ENCODE measurements around the gene PRSS23. TPM values are rescaled to one million over a fixed set of nuclear protein-coding genes. Genes with fewer than 3 reads are reported as not detected.

Gene PRSS23
- total RNA-seq, 2 donors from 2014 or later, result 2.4 to 3.3 TPM

DNA sequence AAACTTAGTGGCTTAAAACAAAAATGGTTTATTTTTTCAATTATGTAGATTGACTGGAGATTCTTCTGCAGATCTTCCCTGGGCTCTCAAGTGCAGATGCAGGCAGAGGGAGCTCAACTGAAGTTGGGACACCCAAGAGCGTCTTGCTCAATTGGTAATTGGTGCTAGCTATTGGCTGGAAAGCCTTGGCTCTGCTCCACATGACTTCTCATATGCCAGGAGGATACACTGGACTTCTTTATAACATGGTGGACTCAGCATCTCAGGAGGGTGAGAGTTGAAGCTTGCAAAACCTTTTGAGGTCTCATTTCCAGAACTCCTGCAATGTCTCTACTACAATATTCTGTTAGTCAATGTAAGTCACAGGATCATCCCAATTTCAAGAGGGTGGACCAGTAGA, 42.2 kb upstream of the PRSS23 start:
- WGBS, 2 experiments (ENCODE audit: insufficient coverage in 1 of 2, insufficient read length in 1 of 2), result 96 to 100% methylated on average over 1 of the region's 1 CpG
- Histone ChIP-seq H3K27me3 (ENCODE audit: control insufficient read depth, insufficient read depth, low read length, poor library complexity, severe bottlenecking) (peaks cover 19% of the 10 kb centered on the region), H3K9me3 (ENCODE audit: control insufficient read depth, low read length) (peaks cover 10% of the 10 kb centered on the region), H3K9ac (ENCODE audit: extremely low read depth, low read length, poor library complexity, severe bottlenecking) (no peak overlapping the region), H3K27ac (ENCODE audit: low read depth, low read length) (no peak overlapping the region), H3K36me3 (ENCODE audit: control insufficient read depth, insufficient read depth, low read length) (no peaks in the 10 kb centered on the region), H3K4me1 (ENCODE audit: control insufficient read depth, insufficient read depth, low read length) (no peaks in the 10 kb centered on the region), H3K4me3 (ENCODE audit: low read length) (no peak overlapping the region)
- Mint-ChIP-seq H3K4me1 (no peaks in the 10 kb centered on the region), H3K4me3 (no peak overlapping the region), H3K36me3 (ENCODE audit: low read depth) (no peaks in the 10 kb centered on the region), H3K27me3 (ENCODE audit: insufficient read depth) (peaks cover 29% of the 10 kb centered on the region), H3K27ac (no peak overlapping the region), H3K9me3 (peaks cover 8% of the 10 kb centered on the region)
- no peak for DNase-seq
- TF ChIP-seq, protein P1, sequence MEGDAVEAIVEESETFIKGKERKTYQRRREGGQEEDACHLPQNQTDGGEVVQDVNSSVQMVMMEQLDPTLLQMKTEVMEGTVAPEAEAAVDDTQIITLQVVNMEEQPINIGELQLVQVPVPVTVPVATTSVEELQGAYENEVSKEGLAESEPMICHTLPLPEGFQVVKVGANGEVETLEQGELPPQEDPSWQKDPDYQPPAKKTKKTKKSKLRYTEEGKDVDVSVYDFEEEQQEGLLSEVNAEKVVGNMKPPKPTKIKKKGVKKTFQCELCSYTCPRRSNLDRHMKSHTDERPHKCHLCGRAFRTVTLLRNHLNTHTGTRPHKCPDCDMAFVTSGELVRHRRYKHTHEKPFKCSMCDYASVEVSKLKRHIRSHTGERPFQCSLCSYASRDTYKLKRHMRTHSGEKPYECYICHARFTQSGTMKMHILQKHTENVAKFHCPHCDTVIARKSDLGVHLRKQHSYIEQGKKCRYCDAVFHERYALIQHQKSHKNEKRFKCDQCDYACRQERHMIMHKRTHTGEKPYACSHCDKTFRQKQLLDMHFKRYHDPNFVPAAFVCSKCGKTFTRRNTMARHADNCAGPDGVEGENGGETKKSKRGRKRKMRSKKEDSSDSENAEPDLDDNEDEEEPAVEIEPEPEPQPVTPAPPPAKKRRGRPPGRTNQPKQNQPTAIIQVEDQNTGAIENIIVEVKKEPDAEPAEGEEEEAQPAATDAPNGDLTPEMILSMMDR (conservative IDR thresholded peaks at IDR 0.05), result no peak

DNA sequence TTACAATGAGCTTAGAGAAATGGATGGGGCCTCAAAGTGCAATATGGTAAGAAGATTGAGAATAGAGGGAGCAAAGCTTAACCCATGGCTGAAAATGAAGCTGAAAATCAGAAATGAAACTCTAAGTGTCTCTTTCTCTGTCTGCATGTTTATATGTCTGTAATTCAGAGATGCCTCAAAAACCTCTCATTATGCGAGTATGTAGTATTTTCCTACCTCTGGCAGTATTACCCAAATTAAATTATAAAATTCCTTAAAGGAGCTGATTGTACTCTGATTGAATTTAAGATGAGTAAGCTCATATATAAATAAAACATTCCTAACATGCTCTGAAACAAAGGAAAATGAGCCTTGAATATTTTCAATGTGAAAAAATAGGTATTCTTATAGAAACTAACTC, 39.8 kb upstream of the PRSS23 start:
- TF ChIP-seq, protein P1 (conservative IDR thresholded peaks at IDR 0.05), result no peak
- no peak overlapping the region for H3K4me3 Mint-ChIP-seq
- H3K4me1 Mint-ChIP-seq, result no peaks in the 10 kb centered on the region
- Histone ChIP-seq H3K4me3 (ENCODE audit: low read length) (no peak overlapping the region), H3K4me1 (ENCODE audit: control insufficient read depth, insufficient read depth, low read length) (no peaks in the 10 kb centered on the region), H3K36me3 (ENCODE audit: control insufficient read depth, insufficient read depth, low read length) (no peaks in the 10 kb centered on the region), H3K9me3 (ENCODE audit: control insufficient read depth, low read length) (peaks cover 10% of the 10 kb centered on the region), H3K27me3 (ENCODE audit: control insufficient read depth, insufficient read depth, low read length, poor library complexity, severe bottlenecking) (peaks cover 6% of the 10 kb centered on the region), H3K27ac (ENCODE audit: low read depth, low read length) (no peak overlapping the region), H3K9ac (ENCODE audit: extremely low read depth, low read length, poor library complexity, severe bottlenecking) (no peak overlapping the region)
- H3K9me3 Mint-ChIP-seq, result peaks cover 8% of the 10 kb centered on the region
- H3K27me3 Mint-ChIP-seq (ENCODE audit: insufficient read depth), result peaks cover 40% of the 10 kb centered on the region
- WGBS, 2 experiments (ENCODE audit: insufficient coverage in 1 of 2, insufficient read length in 1 of 2), result 90% methylated on average over 1 of the region's 1 CpG; no CpG with 5 or more reads in 1 of the 2 experiments
- no peaks in the 10 kb centered on the region for H3K36me3 Mint-ChIP-seq (ENCODE audit: low read depth)
- H3K27ac Mint-ChIP-seq, result no peak overlapping the region
- no peak for DNase-seq

DNA sequence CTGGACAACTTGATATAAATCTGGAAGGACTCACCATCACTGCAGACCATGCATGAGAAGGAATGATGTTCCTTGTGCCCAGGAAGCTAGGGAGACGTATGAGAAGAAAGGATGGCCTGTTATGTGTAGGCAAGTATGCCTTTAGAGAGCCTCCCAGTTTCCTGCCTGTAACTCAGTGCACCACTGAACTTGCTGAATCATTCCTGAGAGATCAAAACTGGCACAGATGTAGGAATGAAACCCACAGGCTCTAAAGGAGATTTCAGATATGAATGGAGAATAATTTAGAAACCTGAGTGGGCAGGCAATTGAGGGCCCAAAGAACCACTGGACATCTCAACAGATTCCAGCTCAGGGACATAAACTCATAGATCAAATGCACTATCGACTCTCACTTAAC, 38.4 kb upstream of the PRSS23 start:
- H3K27me3 Mint-ChIP-seq (ENCODE audit: insufficient read depth), result peaks cover 40% of the 10 kb centered on the region
- TF ChIP-seq, protein P1 (conservative IDR thresholded peaks at IDR 0.05), result no peak
- peaks cover 6% of the 10 kb centered on the region for H3K27me3 ChIP-seq (ENCODE audit: control insufficient read depth, insufficient read depth, low read length, poor library complexity, severe bottlenecking)
- H3K27ac ChIP-seq (ENCODE audit: low read depth, low read length), result no peak overlapping the region
- WGBS, 2 experiments (ENCODE audit: insufficient coverage in 1 of 2, insufficient read length in 1 of 2), result 95 to 100% methylated on average over 1 to 2 of the region's 2 CpGs
- no peak overlapping the region for H3K4me3 Mint-ChIP-seq
- no peaks in the 10 kb centered on the region for H3K36me3 ChIP-seq (ENCODE audit: control insufficient read depth, insufficient read depth, low read length)
- no peak overlapping the region for H3K27ac Mint-ChIP-seq
- H3K9me3 Mint-ChIP-seq, result peaks cover 8% of the 10 kb centered on the region
- peaks cover 10% of the 10 kb centered on the region for H3K9me3 ChIP-seq (ENCODE audit: control insufficient read depth, low read length)
- H3K9ac ChIP-seq (ENCODE audit: extremely low read depth, low read length, poor library complexity, severe bottlenecking), result no peak overlapping the region
- no peaks in the 10 kb centered on the region for H3K36me3 Mint-ChIP-seq (ENCODE audit: low read depth)
- no peak overlapping the region for H3K4me3 ChIP-seq (ENCODE audit: low read length)
- DNase-seq, result no peak
- no peaks in the 10 kb centered on the region for H3K4me1 Mint-ChIP-seq
- no peaks in the 10 kb centered on the region for H3K4me1 ChIP-seq (ENCODE audit: control insufficient read depth, insufficient read depth, low read length)
